ENCODE data around the gene ZNF521. TPM values are rescaled to one million over a fixed set of nuclear protein-coding genes. Genes with fewer than 3 reads are reported as not detected.

ZNF521 gene
- total RNA-seq, 1 experiment from 2014 or later = not detected

- H2AFZ ChIP-seq = no peak overlapping the region
- POLR2A ChIA-PET (ENCODE audit: unreplicated experiment) = no interaction called here
Observed at GRCh38 chr18:25097569-25098056, 254.4 kb downstream of the ZNF521 start.

DNA sequence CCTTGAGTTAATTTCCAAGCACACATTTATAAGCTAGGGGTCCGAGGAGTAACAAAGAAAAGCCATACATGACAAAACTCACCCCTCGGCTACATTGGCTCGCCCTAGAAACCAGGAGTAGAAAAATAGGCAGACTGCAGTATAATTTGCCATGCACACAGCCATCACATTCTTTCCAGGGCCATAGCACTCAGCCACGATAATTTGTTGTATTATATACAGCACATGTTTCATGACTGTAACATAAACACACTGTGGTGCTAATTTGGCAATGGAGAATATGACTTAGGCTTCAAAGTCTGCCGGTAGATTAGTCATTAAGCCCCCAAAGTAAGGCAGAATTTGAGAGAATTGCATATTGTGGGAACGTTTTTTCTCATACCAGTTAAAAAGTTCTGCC, 254.9 kb downstream of the ZNF521 start:
- intact Hi-C loops (cut with micrococcal nuclease; ENCODE audit: unreplicated experiment) = no loop called here
- ChIA-PET CTCF (no interaction called here), POLR2A (ENCODE audit: unreplicated experiment) (no interaction called here)
- no peaks in the 10 kb centered on the region for H3K27me3 ChIP-seq (ENCODE audit: insufficient read depth, low read depth)
- H3K9me3 ChIP-seq (ENCODE audit: insufficient read depth, low read depth) = no peaks in the 10 kb centered on the region
- no TSS peak for BruUV-seq (replicated peaks)
- no peaks in the 10 kb centered on the region for H3K36me3 ChIP-seq (ENCODE audit: low read depth)
- H3F3A ChIP-seq (ENCODE audit: insufficient read depth, low read depth) = no peaks in the 10 kb centered on the region
- H3K4me2 ChIP-seq = no peak overlapping the region
- H3K4me1 ChIP-seq (replicated peaks; ENCODE audit: insufficient read depth) = no peaks in the 10 kb centered on the region
- no peaks in the 10 kb centered on the region for H4K20me1 ChIP-seq (ENCODE audit: insufficient read depth)
- TF ChIP-seq EZH2 (IDR thresholded peaks at IDR 0.05; ENCODE audit: low read depth) = no peak
- TF ChIP-seq, protein P1, sequence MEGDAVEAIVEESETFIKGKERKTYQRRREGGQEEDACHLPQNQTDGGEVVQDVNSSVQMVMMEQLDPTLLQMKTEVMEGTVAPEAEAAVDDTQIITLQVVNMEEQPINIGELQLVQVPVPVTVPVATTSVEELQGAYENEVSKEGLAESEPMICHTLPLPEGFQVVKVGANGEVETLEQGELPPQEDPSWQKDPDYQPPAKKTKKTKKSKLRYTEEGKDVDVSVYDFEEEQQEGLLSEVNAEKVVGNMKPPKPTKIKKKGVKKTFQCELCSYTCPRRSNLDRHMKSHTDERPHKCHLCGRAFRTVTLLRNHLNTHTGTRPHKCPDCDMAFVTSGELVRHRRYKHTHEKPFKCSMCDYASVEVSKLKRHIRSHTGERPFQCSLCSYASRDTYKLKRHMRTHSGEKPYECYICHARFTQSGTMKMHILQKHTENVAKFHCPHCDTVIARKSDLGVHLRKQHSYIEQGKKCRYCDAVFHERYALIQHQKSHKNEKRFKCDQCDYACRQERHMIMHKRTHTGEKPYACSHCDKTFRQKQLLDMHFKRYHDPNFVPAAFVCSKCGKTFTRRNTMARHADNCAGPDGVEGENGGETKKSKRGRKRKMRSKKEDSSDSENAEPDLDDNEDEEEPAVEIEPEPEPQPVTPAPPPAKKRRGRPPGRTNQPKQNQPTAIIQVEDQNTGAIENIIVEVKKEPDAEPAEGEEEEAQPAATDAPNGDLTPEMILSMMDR (conservative IDR thresholded peaks at IDR 0.05) = no peak
- H3K9me2 ChIP-seq (ENCODE audit: insufficient read depth) = no peaks in the 10 kb centered on the region
- no peaks in the 10 kb centered on the region for H3K79me2 ChIP-seq (ENCODE audit: low read depth)
- no peak overlapping the region for H3K27ac ChIP-seq
- H3K4me3 ChIP-seq = no peak overlapping the region
- no peak for DNase-seq
- H2AFZ ChIP-seq = no peak overlapping the region

More at GRCh38 chr18:25097569-25098056, 254.4 kb downstream of the ZNF521 start:
- Histone ChIP-seq H3K36me3 (ENCODE audit: low read depth) (no peaks in the 10 kb centered on the region), H3F3A (ENCODE audit: insufficient read depth, low read depth) (no peaks in the 10 kb centered on the region), H3K4me2 (no peak overlapping the region), H3K79me2 (ENCODE audit: low read depth) (no peaks in the 10 kb centered on the region), H3K9me3 (ENCODE audit: insufficient read depth, low read depth) (no peaks in the 10 kb centered on the region), H3K4me1 (replicated peaks; ENCODE audit: insufficient read depth) (no peaks in the 10 kb centered on the region), H4K20me1 (ENCODE audit: insufficient read depth) (no peaks in the 10 kb centered on the region), H3K4me3 (no peak overlapping the region), H3K9me2 (ENCODE audit: insufficient read depth) (no peaks in the 10 kb centered on the region), H3K27me3 (ENCODE audit: insufficient read depth, low read depth) (no peaks in the 10 kb centered on the region), H3K27ac (no peak overlapping the region)
- TF ChIP-seq, protein P1 (conservative IDR thresholded peaks at IDR 0.05) = no peak
- no peak for TF ChIP-seq EZH2 (IDR thresholded peaks at IDR 0.05; ENCODE audit: low read depth)
- CTCF ChIA-PET = no interaction called here
- intact Hi-C loops (cut with micrococcal nuclease; ENCODE audit: unreplicated experiment) = no loop called here
- no TSS peak for BruUV-seq (replicated peaks)
- no peak for DNase-seq

DNA sequence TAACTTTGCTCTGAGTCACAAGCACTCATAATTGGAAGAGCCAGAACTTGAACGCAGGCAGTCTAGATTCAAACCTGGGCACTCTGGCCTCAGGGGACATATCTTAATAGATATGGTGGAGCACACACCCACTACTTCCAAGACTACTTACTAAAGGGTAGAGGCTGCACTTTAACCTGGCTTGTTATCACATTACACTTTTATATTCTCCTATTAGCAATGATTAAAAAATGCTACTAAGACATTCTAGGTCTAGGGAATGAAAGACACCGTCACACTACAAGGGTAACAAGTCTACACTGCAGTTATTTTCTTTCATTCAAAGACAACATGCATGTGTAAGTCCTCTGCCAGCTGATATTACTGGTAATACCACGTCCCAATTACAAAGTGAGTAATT, 258.8 kb downstream of the ZNF521 start:
- Histone ChIP-seq H3K9me2 (ENCODE audit: insufficient read depth) (no peaks in the 10 kb centered on the region), H4K20me1 (ENCODE audit: insufficient read depth) (no peaks in the 10 kb centered on the region), H3F3A (ENCODE audit: insufficient read depth, low read depth) (no peaks in the 10 kb centered on the region), H3K27ac (no peak overlapping the region), H2AFZ (no peak overlapping the region), H3K36me3 (ENCODE audit: low read depth) (no peaks in the 10 kb centered on the region), H3K27me3 (ENCODE audit: insufficient read depth, low read depth) (no peaks in the 10 kb centered on the region), H3K9me3 (ENCODE audit: insufficient read depth, low read depth) (no peaks in the 10 kb centered on the region), H3K4me1 (replicated peaks; ENCODE audit: insufficient read depth) (no peaks in the 10 kb centered on the region), H3K79me2 (ENCODE audit: low read depth) (no peaks in the 10 kb centered on the region), H3K4me3 (no peak overlapping the region), H3K4me2 (no peak overlapping the region)
- BruUV-seq (replicated peaks) = no TSS peak
- intact Hi-C loops (cut with micrococcal nuclease; ENCODE audit: unreplicated experiment) = no loop called here
- no peak for DNase-seq
- ChIA-PET POLR2A (ENCODE audit: unreplicated experiment) (no interaction called here), CTCF (no interaction called here)
- no peak for TF ChIP-seq EZH2 (IDR thresholded peaks at IDR 0.05; ENCODE audit: low read depth)
- TF ChIP-seq, protein P1 (conservative IDR thresholded peaks at IDR 0.05) = no peak

Data from PC-9 (cell line).